ENCODE results near the gene SRPX.
A peak's percentile ranks its signal among the peaks of the same experiment; 100 is the strongest.

SRPX gene

DNA sequence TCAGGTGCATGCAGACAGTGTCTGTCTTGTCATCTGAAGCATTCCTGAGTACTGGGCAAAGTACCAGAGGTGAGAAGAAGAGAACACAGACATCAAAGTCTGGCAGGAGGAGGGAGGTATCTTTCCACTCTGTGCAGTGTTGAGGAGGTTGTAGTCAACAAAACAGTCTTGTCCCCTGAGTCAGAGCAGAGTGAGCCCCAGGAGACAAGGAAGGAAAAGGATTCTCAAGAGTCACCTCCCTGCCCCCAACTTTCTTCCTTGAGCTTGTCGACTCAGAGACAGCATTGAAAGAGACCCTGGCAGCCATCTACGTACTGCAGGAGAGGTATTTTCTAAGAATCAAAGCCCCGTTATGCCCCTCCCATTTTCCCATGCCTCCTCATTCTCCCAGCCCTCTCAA lies 4.4 kb upstream of the SRPX start:
- TF ChIP-seq, protein P1, sequence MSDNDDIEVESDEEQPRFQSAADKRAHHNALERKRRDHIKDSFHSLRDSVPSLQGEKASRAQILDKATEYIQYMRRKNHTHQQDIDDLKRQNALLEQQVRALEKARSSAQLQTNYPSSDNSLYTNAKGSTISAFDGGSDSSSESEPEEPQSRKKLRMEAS (IDR thresholded peaks at IDR 0.05; ENCODE audit: low read depth, low read length), result no peak
- TF ChIP-seq, protein P2, sequence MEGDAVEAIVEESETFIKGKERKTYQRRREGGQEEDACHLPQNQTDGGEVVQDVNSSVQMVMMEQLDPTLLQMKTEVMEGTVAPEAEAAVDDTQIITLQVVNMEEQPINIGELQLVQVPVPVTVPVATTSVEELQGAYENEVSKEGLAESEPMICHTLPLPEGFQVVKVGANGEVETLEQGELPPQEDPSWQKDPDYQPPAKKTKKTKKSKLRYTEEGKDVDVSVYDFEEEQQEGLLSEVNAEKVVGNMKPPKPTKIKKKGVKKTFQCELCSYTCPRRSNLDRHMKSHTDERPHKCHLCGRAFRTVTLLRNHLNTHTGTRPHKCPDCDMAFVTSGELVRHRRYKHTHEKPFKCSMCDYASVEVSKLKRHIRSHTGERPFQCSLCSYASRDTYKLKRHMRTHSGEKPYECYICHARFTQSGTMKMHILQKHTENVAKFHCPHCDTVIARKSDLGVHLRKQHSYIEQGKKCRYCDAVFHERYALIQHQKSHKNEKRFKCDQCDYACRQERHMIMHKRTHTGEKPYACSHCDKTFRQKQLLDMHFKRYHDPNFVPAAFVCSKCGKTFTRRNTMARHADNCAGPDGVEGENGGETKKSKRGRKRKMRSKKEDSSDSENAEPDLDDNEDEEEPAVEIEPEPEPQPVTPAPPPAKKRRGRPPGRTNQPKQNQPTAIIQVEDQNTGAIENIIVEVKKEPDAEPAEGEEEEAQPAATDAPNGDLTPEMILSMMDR (IDR thresholded peaks at IDR 0.05; ENCODE audit: low read depth, low read length), result no peak
- TF ChIP-seq MYC (IDR thresholded peaks at IDR 0.05; ENCODE audit: low read depth, low read length) (no peak), POLR2A (IDR thresholded peaks at IDR 0.05; ENCODE audit: extremely low read depth, insufficient read length) (no peak)
- DNase-seq (ENCODE audit: low read depth), result no peak
- no peak overlapping the region for H3K4me3 ChIP-seq (ENCODE audit: low read depth, low read length)

DNA sequence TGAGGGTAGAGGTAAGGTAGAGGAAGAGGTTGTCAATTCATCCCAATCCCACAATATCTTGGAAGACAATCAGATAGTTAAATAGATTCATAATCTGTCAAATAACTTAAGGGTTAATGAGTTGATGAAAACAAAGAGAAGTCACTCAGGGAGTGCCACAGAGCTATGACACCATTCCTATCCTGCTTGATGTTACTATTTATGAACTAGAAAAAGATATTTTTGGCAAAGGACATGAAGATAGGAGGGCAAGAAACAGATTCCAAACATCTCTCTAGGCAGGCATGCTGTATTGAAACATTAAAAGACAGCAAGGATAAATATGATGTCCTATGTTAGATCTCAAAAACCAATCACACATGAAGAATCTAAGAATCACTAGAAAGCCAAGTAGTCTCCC lies 3.5 kb upstream of the SRPX start:
- no peak overlapping the region for H3K4me3 ChIP-seq (ENCODE audit: low read depth, low read length)
- TF ChIP-seq, protein P2 (IDR thresholded peaks at IDR 0.05; ENCODE audit: low read depth, low read length), result no peak
- TF ChIP-seq POLR2A (IDR thresholded peaks at IDR 0.05; ENCODE audit: extremely low read depth, insufficient read length) (no peak), MYC (IDR thresholded peaks at IDR 0.05; ENCODE audit: low read depth, low read length) (no peak)
- TF ChIP-seq, protein P1 (IDR thresholded peaks at IDR 0.05; ENCODE audit: low read depth, low read length), result no peak
- no peak for DNase-seq (ENCODE audit: low read depth)

DNA sequence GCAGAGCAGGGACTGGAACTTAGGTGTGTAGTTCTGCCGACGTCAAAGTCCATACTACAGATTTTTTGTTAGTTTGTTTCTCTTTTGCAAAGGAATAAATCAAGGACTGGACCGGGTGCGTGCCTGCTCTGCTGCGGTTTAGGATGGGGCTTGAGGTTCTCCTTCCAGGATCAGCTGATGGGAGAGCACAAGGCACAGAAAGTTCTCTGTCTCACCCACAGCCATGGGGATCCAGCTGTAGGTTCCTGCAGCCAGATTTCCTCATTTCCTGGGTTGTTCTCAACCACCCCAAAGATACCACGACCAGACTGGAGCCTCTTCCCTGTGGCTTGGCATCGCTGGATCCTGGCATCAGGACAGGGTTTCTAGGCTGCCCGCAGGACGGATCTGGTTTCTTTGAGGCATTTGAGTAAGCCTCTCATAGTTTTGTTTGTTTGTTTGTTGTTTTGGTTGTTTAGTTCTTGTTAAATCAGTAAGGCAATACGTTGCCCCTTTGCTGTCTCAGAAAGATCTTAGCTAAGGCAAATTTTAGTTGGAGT lies 789 bp upstream of the SRPX start:
- DNase-seq (ENCODE audit: low read depth), result no peak
- H3K4me3 ChIP-seq (ENCODE audit: low read depth, low read length), result no peak overlapping the region
- TF ChIP-seq, protein P2 (IDR thresholded peaks at IDR 0.05; ENCODE audit: low read depth, low read length), result no peak
- TF ChIP-seq POLR2A (IDR thresholded peaks at IDR 0.05; ENCODE audit: extremely low read depth, insufficient read length), result no peak

DNA sequence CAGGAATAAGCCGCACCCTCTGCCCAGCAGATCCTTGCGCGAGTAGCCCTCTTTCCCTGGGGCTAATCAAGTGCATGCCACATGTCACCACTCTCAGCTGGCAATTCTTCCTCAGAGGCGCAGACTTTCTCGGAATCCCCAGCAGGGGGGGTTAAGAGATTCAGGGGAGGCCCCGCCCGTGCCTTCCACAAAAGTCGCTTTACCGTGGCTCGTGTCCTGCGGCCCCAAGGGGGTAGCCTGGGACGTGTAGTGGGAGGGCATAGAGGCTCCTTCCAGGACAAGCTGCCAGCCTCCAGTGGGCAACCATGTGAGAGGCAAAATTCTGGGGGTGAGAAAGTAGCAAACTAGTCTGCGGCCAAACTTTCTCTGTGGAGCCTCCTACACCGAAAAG lies 652 bp downstream of the SRPX start:
- TF ChIP-seq POLR2A (IDR thresholded peaks at IDR 0.05; ENCODE audit: extremely low read depth, insufficient read length) (no peak), MYC (IDR thresholded peaks at IDR 0.05; ENCODE audit: low read depth, low read length) (no peak)
- TF ChIP-seq, protein P2 (IDR thresholded peaks at IDR 0.05; ENCODE audit: low read depth, low read length), result peak; percentile 10
- H3K4me3 ChIP-seq (ENCODE audit: low read depth, low read length), result no peak overlapping the region
- peak; percentile 52 for DNase-seq (ENCODE audit: low read depth)

DNA sequence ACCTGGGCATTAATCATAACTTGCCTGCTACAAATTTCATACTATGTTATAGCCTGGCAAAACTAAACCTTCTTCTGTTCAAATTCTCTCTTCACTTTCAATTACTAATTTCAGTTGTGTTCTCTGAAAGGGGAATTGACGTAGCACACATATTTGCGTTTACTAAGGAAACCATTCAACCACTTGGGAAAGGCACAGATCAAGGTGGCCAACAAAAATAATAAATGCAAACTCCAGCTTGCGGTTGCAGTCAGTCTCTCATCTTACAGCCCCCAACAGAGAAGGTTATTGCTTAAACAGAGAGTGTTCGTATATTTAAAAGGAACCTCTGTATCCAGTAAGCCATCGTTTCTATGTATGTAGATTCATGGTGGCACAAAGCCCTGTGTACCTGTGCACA lies 4.0 kb downstream of the SRPX start:
- H3K4me3 ChIP-seq (ENCODE audit: low read depth, low read length), result no peak overlapping the region
- no peak for TF ChIP-seq POLR2A (IDR thresholded peaks at IDR 0.05; ENCODE audit: extremely low read depth, insufficient read length)
- TF ChIP-seq, protein P2 (IDR thresholded peaks at IDR 0.05; ENCODE audit: low read depth, low read length), result no peak
- TF ChIP-seq, protein P1 (IDR thresholded peaks at IDR 0.05; ENCODE audit: low read depth, low read length), result no peak
- no peak for DNase-seq (ENCODE audit: low read depth)

Data from NB4 (cell line).